Measurements from ENCODE around the gene HSH2D. TPM values are rescaled to one million over a fixed set of nuclear protein-coding genes. Genes with fewer than 3 reads are reported as not detected.

Gene HSH2D
- total RNA-seq, 3 donors from 2014 or later, result 8.6 to 23.0 (median 21.5) TPM

GRCh38 chr19:16180611-16181010 is 37.1 kb downstream of the HSH2D start:
- no peak for TF ChIP-seq CTCF (IDR thresholded peaks at IDR 0.05)
- intact Hi-C loops (cut with DNase I, micrococcal nuclease), result loop anchor here (5.0 to 10.0 kb wide), 2 partner anchors 553 to 556 kb away; no protein-coding TSS in a partner anchor
- no peak for DNase-seq
- Histone ChIP-seq H3K4me1 (ENCODE audit: low read depth) (no peaks in the 10 kb centered on the region), H3K4me3 (no peak overlapping the region), H3K36me3 (ENCODE audit: low read depth) (no peaks in the 10 kb centered on the region), H3K9me3 (peaks cover 2% of the 10 kb centered on the region)
- ATAC-seq, result no peak

GRCh38 chr19:16184665-16185122 is 41.2 kb downstream of the HSH2D start:
- DNase-seq (peak in 1 of 3 donors; percentile 38), ATAC-seq (no peak)
- Histone ChIP-seq H3K36me3 (ENCODE audit: low read depth) (no peaks in the 10 kb centered on the region), H3K9me3 (no peaks in the 10 kb centered on the region), H3K4me1 (ENCODE audit: low read depth) (peaks cover 11% of the 10 kb centered on the region), H3K4me3 (peak overlapping the region; percentile 88)
- intact Hi-C loops (cut with DNase I, micrococcal nuclease), result loop anchor here (5.0 to 10.0 kb wide), 4 partner anchors 142 to 560 kb away; no protein-coding TSS in a partner anchor
- no peak for TF ChIP-seq CTCF (IDR thresholded peaks at IDR 0.05)

- TF ChIP-seq CTCF (IDR thresholded peaks at IDR 0.05), result peak; percentile 34
- Histone ChIP-seq H3K4me3 (peak within 1 kb of the TSS; percentile 88), H3K9me3 (no peaks in the 10 kb centered on the region), H3K4me1 (ENCODE audit: low read depth) (peaks cover 11% of the 10 kb centered on the region), H3K36me3 (ENCODE audit: low read depth) (no peaks in the 10 kb centered on the region)
- intact Hi-C loops (cut with DNase I, micrococcal nuclease), result loop anchor here (5.0 to 10.0 kb wide), 3 partner anchors 143 to 560 kb away; no protein-coding TSS in a partner anchor
- ATAC-seq (peak; percentile 99), DNase-seq (peak; percentile 99)
Measured at GRCh38 chr19:16185123-16185767, 41.8 kb downstream of the HSH2D start, which contains the start of gene FAM32A. FAM32A (plus strand) TSS chr19:16185410; CDS start chr19:16185443, 33 bp downstream.

GRCh38 chr19:16185768-16186123 is 42.3 kb downstream of the HSH2D start:
- intact Hi-C loops (cut with DNase I, micrococcal nuclease), result loop anchor here (5.0 to 10.0 kb wide), 3 partner anchors 143 to 561 kb away; no protein-coding TSS in a partner anchor
- peak overlapping the region; percentile 88 for H3K4me3 ChIP-seq
- H3K36me3 ChIP-seq (ENCODE audit: low read depth), result no peaks in the 10 kb centered on the region
- no peaks in the 10 kb centered on the region for H3K9me3 ChIP-seq
- DNase-seq, result peak in 2 of 3 donors; percentile 60 to 64
- ATAC-seq, result peak; percentile 45
- H3K4me1 ChIP-seq (ENCODE audit: low read depth), result peaks cover 11% of the 10 kb centered on the region
- TF ChIP-seq CTCF (IDR thresholded peaks at IDR 0.05), result peak; percentile 1

GRCh38 chr19:16188521-16188920 is 45.0 kb downstream of the HSH2D start:
- ATAC-seq (no peak), DNase-seq (no peak)
- Histone ChIP-seq H3K36me3 (ENCODE audit: low read depth) (peaks cover 9% of the 10 kb centered on the region), H3K9me3 (no peaks in the 10 kb centered on the region), H3K4me1 (ENCODE audit: low read depth) (peaks cover 11% of the 10 kb centered on the region), H3K4me3 (no peak overlapping the region)
- no peak for TF ChIP-seq CTCF (IDR thresholded peaks at IDR 0.05)
- intact Hi-C loops (cut with DNase I, micrococcal nuclease), result loop anchor here (5.0 to 10.0 kb wide), 3 partner anchors 146 to 564 kb away; no protein-coding TSS in a partner anchor

Data from mucosa of descending colon (tissue), 3 donors.